Right lobe of liver (tissue), 6 donors: ENCODE data around the gene PLAC1. TPM values are rescaled to one million over a fixed set of nuclear protein-coding genes. Genes with fewer than 3 reads are reported as not detected.

Experiments used
- ATAC-seq, 4 donors: fragments of 200-7000 bp; cut with Tn5 transposase; one replicate each; pipeline ENCODE4 v1.9.1; 2020; ENCODE audit warnings: mild to moderate bottlenecking in 4 of 4, moderate library complexity in 4 of 4
- DNase-seq, 3 donors: peaks; one replicate each; pipeline ENCODE4 v3.0.0-alpha.2; 2020
- H3K27ac ChIP-seq, 3 donors: fragments of 200-600 bp; one replicate each; pipeline ENCODE4 v1.8.0; 2022
- H3K27me3 ChIP-seq, 2 donors: fragments of 200-600 bp; one replicate each; pipeline ENCODE4 v1.8.0; 2022
- H3K36me3 ChIP-seq, 4 donors: fragments of 200-600 bp; sonication (generic) in 1 of 4; one replicate each; pipeline versions ENCODE4 v1.5.1 to v1.8.0; 2017 to 2022; ENCODE audit warnings: control low read depth in 1 of 4
- H3K4me1 ChIP-seq, 4 donors: fragments of 200-600 bp; sonication (generic) in 1 of 4; one replicate each; pipeline versions ENCODE4 v1.5.1 to v1.8.0; 2017 to 2022; ENCODE audit warnings: control low read depth in 1 of 4
- H3K4me3 ChIP-seq, 3 donors: fragments of 200-600 bp; one replicate each; pipeline ENCODE4 v1.8.0; 2022
- H3K9me3 ChIP-seq, 4 donors: fragments of 200-600 bp; sonication (generic) in 1 of 4; one replicate each; pipeline versions ENCODE4 v1.5.1 to v1.8.0; 2017 to 2022; ENCODE audit warnings: control low read depth in 1 of 4
- CTCF ChIP-seq, 4 donors: fragments of 200-600 bp in 3 of 4; fragments of 450-650 bp in 1 of 4; IDR thresholded peaks; one replicate each; pipeline versions ENCODE4 v1.5.1 to v1.8.0; 2016 to 2022; ENCODE audit warnings: antibody characterized with exemption in 4 of 4, mild to moderate bottlenecking in 2 of 4
- POLR2A ChIP-seq: fragments of 450-650 bp; IDR thresholded peaks from one replicate; pipeline ENCODE4 v1.6.1; 2017; ENCODE audit warnings: antibody characterized with exemption, mild to moderate bottlenecking
- WGBS: methylation state at CpG from one replicate; pipeline ENCODE4 v1.1.6; 2018; ENCODE audit warnings: low coverage, low lambda C conversion rate; ENCODE audit not compliant: insufficient coverage; ENCODE audit errors: missing lambda C conversion rate; 5-methylcytosine and 5-hydroxymethylcytosine counted together
- intact Hi-C, 2 donors: fragments of 100-400 bp; cut with DNase I; formaldehyde crosslinking; loops; one replicate each; pipeline versions ENCODE4 v1.11.2 to v1.14.1; 2022
- total RNA-seq, 6 experiments: library from RNA; depleted of rRNA in 2 of 6; stranded (reverse); fragments of >200 nt in 2 of 6; fragmentation: NEBNext Ultra II Directional in 3 of 6; extraction: Animal tissue kit (Norgen Biotek cat#: 25700) in 3 of 6; gene quantifications; one replicate each; pipeline versions ENCODE4 v1.1.0 to v1.2.4, GENCODE V29; 2016 to 2023
- donor health status: DM: no; HTN: yes; CAD: no.
- donor health status: DM: no; HTN: no; CAD: no.
- donor health status: DM: no; HTN: no; CAD: no.
- donor health status: DM: no; HTN: yes; CAD: no.
- donor health status: DM: no; HTN: yes; CAD: no.

The PLAC1 gene
- total RNA-seq, 6 experiments from 2014 or later: not detected

GRCh38 chrX:134572816-134573682 is 85.2 kb downstream of the PLAC1 start:
- ATAC-seq: no peak
- DNase-seq: no peak
- no peaks in the 10 kb centered on the region for H3K9me3 ChIP-seq
- 43% methylated on average over 5 of the region's 5 CpGs for WGBS
- intact Hi-C loops: no loop called here
- no peaks in the 10 kb centered on the region for H3K36me3 ChIP-seq
- no peaks in the 10 kb centered on the region for H3K4me1 ChIP-seq
- peaks cover 0 to 4% of the 10 kb centered on the region in 2 donors for H3K27me3 ChIP-seq
- no peak overlapping the region for H3K4me3 ChIP-seq
- no peak overlapping the region for H3K27ac ChIP-seq
- TF ChIP-seq POLR2A (no peak), CTCF (IDR thresholded peaks at IDR 0.05) (no peak)

- ATAC-seq (no peak), DNase-seq (no peak)
- no peak for TF ChIP-seq POLR2A
- no peak for TF ChIP-seq CTCF (IDR thresholded peaks at IDR 0.05)
- Histone ChIP-seq H3K4me1 (no peaks in the 10 kb centered on the region), H3K27ac (no peak overlapping the region), H3K4me3 (no peak overlapping the region), H3K36me3 (no peaks in the 10 kb centered on the region), H3K9me3 (no peaks in the 10 kb centered on the region), H3K27me3 (peaks cover 0 to 4% of the 10 kb centered on the region in 2 donors)
- intact Hi-C loops: no loop called here
- WGBS: 8% methylated on average over 5 of the region's 5 CpGs
Observed at GRCh38 chrX:134571796-134572195, 86.5 kb downstream of the PLAC1 start.

GRCh38 chrX:134570899-134571298 is 87.4 kb downstream of the PLAC1 start:
- H3K27me3 ChIP-seq: peaks cover 0 to 4% of the 10 kb centered on the region in 2 donors
- H3K4me3 ChIP-seq: no peak overlapping the region
- H3K36me3 ChIP-seq: no peaks in the 10 kb centered on the region
- no peak overlapping the region for H3K27ac ChIP-seq
- H3K9me3 ChIP-seq: no peaks in the 10 kb centered on the region
- DNase-seq: no peak
- no peaks in the 10 kb centered on the region for H3K4me1 ChIP-seq
- WGBS: 12% methylated on average over 2 of the region's 2 CpGs
- no peak for ATAC-seq
- intact Hi-C loops: no loop called here
- TF ChIP-seq POLR2A (no peak), CTCF (IDR thresholded peaks at IDR 0.05) (no peak)

- Histone ChIP-seq H3K9me3 (no peaks in the 10 kb centered on the region), H3K4me1 (no peaks in the 10 kb centered on the region), H3K4me3 (no peak overlapping the region), H3K36me3 (no peaks in the 10 kb centered on the region), H3K27me3 (peaks cover 0 to 4% of the 10 kb centered on the region in 2 donors), H3K27ac (no peak overlapping the region)
- intact Hi-C loops: no loop called here
- no peak for TF ChIP-seq POLR2A
- TF ChIP-seq CTCF (IDR thresholded peaks at IDR 0.05): no peak
- 29% methylated on average over 3 of the region's 3 CpGs for WGBS
- DNase-seq (no peak), ATAC-seq (no peak)
Observed at GRCh38 chrX:134570509-134570846, 87.8 kb downstream of the PLAC1 start.
